Measurements from ENCODE around the gene FAM114A1.

- TF ChIP-seq CTCF (conservative IDR thresholded peaks at IDR 0.05; ENCODE audit: low read length), result peak; percentile 60
- TF ChIP-seq EZH2phosphoT487 (IDR thresholded peaks at IDR 0.05; ENCODE audit: borderline replicate concordance), result no peak
Measured at GRCh38 chr4:38993683-38994082, 126.1 kb downstream of the FAM114A1 start.
